Measurements from ENCODE around the gene R3HCC1L. TPM values are rescaled to one million over a fixed set of nuclear protein-coding genes. Genes with fewer than 3 reads are reported as not detected.

R3HCC1L gene
- total and polyA plus RNA-seq, 10 of the 15 experiments (the other 5 are each of a cell fraction or from before 2014, with no cell fraction given): 11.3 to 20.3 (median 15.3) TPM

DNA sequence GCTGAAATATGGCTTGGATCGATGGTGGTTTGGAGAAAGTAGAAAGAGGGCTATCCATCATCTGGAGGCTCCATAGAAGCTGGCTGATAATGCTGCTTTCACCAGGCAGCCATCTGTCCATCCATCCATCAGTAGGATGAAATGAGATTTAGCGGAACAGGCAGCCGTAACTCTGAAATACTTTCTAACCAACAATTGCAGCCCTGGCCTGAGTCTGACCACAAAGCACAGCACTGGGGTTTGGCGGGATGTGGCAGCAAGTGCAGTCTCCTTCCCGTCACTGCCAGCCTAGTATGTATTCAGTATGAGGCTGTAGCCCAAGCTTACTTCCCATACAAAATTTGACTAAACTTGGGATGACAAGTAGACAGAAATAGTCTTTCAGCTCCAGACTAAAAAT is 38.0 kb downstream of the R3HCC1L start:
- H3K27me3 ChIP-seq (replicated peaks in 1 of 2; ENCODE audit: control insufficient read depth in 2 of 2, insufficient read depth in 2 of 2, low read length in 1 of 2): no peaks in the 10 kb centered on the region
- no peak for DNase-seq (ENCODE audit: low read depth, low spot score)
- ChIA-PET CTCF (interaction anchor here (0.7 to 2.8 kb wide), 7 partner anchors 10 to 295 kb away, joined by 3 to 12 read pairs (median 6); no protein-coding TSS in a partner anchor), POLR2A (no interaction called here), RAD21 (ENCODE audit: unreplicated experiment) (interaction anchor here (1.4 kb wide), 1 partner anchor 31 kb away, joined by 3 read pairs; no protein-coding TSS in a partner anchor), SMC1A (ENCODE audit: uncharacterized antibody, unreplicated experiment) (interaction anchor here (1.0 to 1.9 kb wide), 4 partner anchors 8 to 222 kb away, joined by 3 to 7 read pairs (median 3); no protein-coding TSS in a partner anchor)
- H3K9ac ChIP-seq (ENCODE audit: control insufficient read depth, insufficient read depth, low read length): no peak overlapping the region
- no peak for FAIRE-seq
- no peak for ATAC-seq
- WGBS (ENCODE audit: insufficient coverage, insufficient replicate concordance, low lambda C conversion rate, missing lambda C conversion rate): 97% methylated on average over 5 of the region's 5 CpGs
- H3K4me2 ChIP-seq (ENCODE audit: control insufficient read depth, insufficient read depth): no peak overlapping the region
- H3K27ac ChIP-seq (ENCODE audit: control insufficient read depth, insufficient read depth): no peak overlapping the region
- in situ Hi-C loops (cut with MboI): no loop called here
- peaks cover 8% of the 10 kb centered on the region; the same call in 1 of the 2 replicates for H4K20me1 ChIP-seq (ENCODE audit: control insufficient read depth, insufficient read depth)
- H3K9me3 ChIP-seq (replicated peaks; ENCODE audit: control insufficient read depth, insufficient read depth, low read length): no peaks in the 10 kb centered on the region
- H3K36me3 ChIP-seq (ENCODE audit: control insufficient read depth in 2 of 2, insufficient read depth in 2 of 2, low read length in 1 of 2): peaks cover 3 to 5% of the 10 kb centered on the region in 2 experiments; a peak in 3 of 4 replicates
- no peaks in the 10 kb centered on the region for H3K79me2 ChIP-seq (ENCODE audit: control insufficient read depth, insufficient read depth, low read length)
- H3K4me3 ChIP-seq: no peak overlapping the region
- BruUV-seq (replicated peaks): no TSS peak
- intact Hi-C loops (cut with micrococcal nuclease; ENCODE audit: unreplicated experiment): loop anchor here (5.0 kb wide), 1 partner anchor 220 kb away; no protein-coding TSS in a partner anchor
- H2AFZ ChIP-seq (ENCODE audit: control insufficient read depth, low read depth, low read length): no peak overlapping the region
- H3K4me1 ChIP-seq (ENCODE audit: control insufficient read depth, insufficient read depth, low read length): peaks cover 17% of the 10 kb centered on the region
- TF ChIP-seq, protein P1, sequence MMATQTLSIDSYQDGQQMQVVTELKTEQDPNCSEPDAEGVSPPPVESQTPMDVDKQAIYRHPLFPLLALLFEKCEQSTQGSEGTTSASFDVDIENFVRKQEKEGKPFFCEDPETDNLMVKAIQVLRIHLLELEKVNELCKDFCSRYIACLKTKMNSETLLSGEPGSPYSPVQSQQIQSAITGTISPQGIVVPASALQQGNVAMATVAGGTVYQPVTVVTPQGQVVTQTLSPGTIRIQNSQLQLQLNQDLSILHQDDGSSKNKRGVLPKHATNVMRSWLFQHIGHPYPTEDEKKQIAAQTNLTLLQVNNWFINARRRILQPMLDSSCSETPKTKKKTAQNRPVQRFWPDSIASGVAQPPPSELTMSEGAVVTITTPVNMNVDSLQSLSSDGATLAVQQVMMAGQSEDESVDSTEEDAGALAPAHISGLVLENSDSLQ (IDR thresholded peaks at IDR 0.05): no peak
- TF ChIP-seq USF1 (IDR thresholded peaks at IDR 0.05; ENCODE audit: borderline replicate concordance, extremely low read length, insufficient read depth, low read depth, low read length): no peak
- TF ChIP-seq RB1 (IDR thresholded peaks at IDR 0.05; ENCODE audit: borderline replicate concordance): no peak
- no peak for TF ChIP-seq NRF1 (conservative IDR thresholded peaks at IDR 0.05; ENCODE audit: low read depth, low read length)
- TF ChIP-seq ZZZ3 (IDR thresholded peaks at IDR 0.05; ENCODE audit: control insufficient read depth, insufficient read length, low read depth): no peak
- no peak for TF ChIP-seq RELA (IDR thresholded peaks at IDR 0.05; ENCODE audit: borderline replicate concordance, partially characterized antibody)
- no peak for TF ChIP-seq BHLHE40 (IDR thresholded peaks at IDR 0.05; ENCODE audit: borderline replicate concordance in 1 of 2, low read depth in 2 of 2, low read length in 1 of 2)
- TF ChIP-seq ASH2L (IDR thresholded peaks at IDR 0.05; ENCODE audit: borderline replicate concordance, low read depth): no peak
- TF ChIP-seq E4F1 (IDR thresholded peaks at IDR 0.05; ENCODE audit: borderline replicate concordance, partially characterized antibody): no peak
- TF ChIP-seq, protein P2, sequence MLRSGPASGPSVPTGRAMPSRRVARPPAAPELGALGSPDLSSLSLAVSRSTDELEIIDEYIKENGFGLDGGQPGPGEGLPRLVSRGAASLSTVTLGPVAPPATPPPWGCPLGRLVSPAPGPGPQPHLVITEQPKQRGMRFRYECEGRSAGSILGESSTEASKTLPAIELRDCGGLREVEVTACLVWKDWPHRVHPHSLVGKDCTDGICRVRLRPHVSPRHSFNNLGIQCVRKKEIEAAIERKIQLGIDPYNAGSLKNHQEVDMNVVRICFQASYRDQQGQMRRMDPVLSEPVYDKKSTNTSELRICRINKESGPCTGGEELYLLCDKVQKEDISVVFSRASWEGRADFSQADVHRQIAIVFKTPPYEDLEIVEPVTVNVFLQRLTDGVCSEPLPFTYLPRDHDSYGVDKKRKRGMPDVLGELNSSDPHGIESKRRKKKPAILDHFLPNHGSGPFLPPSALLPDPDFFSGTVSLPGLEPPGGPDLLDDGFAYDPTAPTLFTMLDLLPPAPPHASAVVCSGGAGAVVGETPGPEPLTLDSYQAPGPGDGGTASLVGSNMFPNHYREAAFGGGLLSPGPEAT (IDR thresholded peaks at IDR 0.05; ENCODE audit: low read depth): no peak
- TF ChIP-seq, protein P3, sequence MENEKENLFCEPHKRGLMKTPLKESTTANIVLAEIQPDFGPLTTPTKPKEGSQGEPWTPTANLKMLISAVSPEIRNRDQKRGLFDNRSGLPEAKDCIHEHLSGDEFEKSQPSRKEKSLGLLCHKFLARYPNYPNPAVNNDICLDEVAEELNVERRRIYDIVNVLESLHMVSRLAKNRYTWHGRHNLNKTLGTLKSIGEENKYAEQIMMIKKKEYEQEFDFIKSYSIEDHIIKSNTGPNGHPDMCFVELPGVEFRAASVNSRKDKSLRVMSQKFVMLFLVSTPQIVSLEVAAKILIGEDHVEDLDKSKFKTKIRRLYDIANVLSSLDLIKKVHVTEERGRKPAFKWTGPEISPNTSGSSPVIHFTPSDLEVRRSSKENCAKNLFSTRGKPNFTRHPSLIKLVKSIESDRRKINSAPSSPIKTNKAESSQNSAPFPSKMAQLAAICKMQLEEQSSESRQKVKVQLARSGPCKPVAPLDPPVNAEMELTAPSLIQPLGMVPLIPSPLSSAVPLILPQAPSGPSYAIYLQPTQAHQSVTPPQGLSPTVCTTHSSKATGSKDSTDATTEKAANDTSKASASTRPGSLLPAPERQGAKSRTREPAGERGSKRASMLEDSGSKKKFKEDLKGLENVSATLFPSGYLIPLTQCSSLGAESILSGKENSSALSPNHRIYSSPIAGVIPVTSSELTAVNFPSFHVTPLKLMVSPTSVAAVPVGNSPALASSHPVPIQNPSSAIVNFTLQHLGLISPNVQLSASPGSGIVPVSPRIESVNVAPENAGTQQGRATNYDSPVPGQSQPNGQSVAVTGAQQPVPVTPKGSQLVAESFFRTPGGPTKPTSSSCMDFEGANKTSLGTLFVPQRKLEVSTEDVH (IDR thresholded peaks at IDR 0.05; ENCODE audit: low read depth, partially characterized antibody): no peak
